Cardiac muscle cell (in vitro differentiated cells and primary cell): ENCODE measurements around the gene LYRM1. TPM values are rescaled to one million over a fixed set of nuclear protein-coding genes. Genes with fewer than 3 reads are reported as not detected.

Experiments used
- DNase-seq, 2 donors: peaks; one replicate each; pipeline versions ENCODE4 v3.0.0 to v3.0.0-alpha.2; 2010 to 2017; ENCODE audit warnings: low read depth in 1 of 2, low spot score in 1 of 2
- H3K27ac ChIP-seq: fragments of 200-600 bp; sonication (generic); 2 replicates; pipeline ENCODE4 v1.5.1; 2016
- H3K27me3 ChIP-seq: fragments of 200-600 bp; sonication (generic); 2 replicates; pipeline ENCODE4 v1.6.0; 2016; ENCODE audit warnings: control low read depth
- H3K36me3 ChIP-seq: fragments of 200-600 bp; sonication (generic); 2 replicates; pipeline ENCODE4 v1.5.1; 2016; ENCODE audit warnings: control low read depth
- H3K4me1 ChIP-seq: fragments of 200-600 bp; sonication (generic); 2 replicates; pipeline ENCODE4 v1.8.1; 2017; ENCODE audit warnings: low read depth, mild to moderate bottlenecking, mixed run types
- H3K4me3 ChIP-seq: fragments of 200-600 bp; sonication (generic); 2 replicates; pipeline ENCODE4 v1.5.1; 2016; ENCODE audit warnings: mild to moderate bottlenecking
- H3K9me3 ChIP-seq: fragments of 200-600 bp; sonication (generic); 2 replicates; pipeline ENCODE4 v1.5.1; 2017; ENCODE audit warnings: low read depth, mild to moderate bottlenecking, control low read depth
- CTCF ChIP-seq: IDR thresholded peaks from 2 replicates; pipeline ENCODE4 v1.5.1; 2012; ENCODE audit warnings: low read depth, mild to moderate bottlenecking, low read length
- polyA plus RNA-seq: library from polyadenylated mRNA; unstranded; fragments of >200 nt; fragmentation: Nextera tagmentation; extraction: Ambion mirVana; gene quantifications from 2 replicates; pipeline ENCODE4 v1.2.1, GENCODE V29; 2016
- total RNA-seq: library from RNA; depleted of rRNA; stranded (reverse); fragments of >200 nt; gene quantifications from 2 replicates; pipeline ENCODE4 v1.2.3, GENCODE V29; 2016

The LYRM1 gene
- total and polyA plus RNA-seq, 2 experiments from 2014 or later, result 37.3 to 42.6 TPM

- no peaks in the 10 kb centered on the region for H3K9me3 ChIP-seq
- H3K4me3 ChIP-seq, result no peak overlapping the region
- TF ChIP-seq CTCF, result no peak
- DNase-seq, result no peak
- H3K27ac ChIP-seq, result no peak overlapping the region
- H3K36me3 ChIP-seq, result no peaks in the 10 kb centered on the region
- H3K27me3 ChIP-seq, result no peaks in the 10 kb centered on the region
- peaks cover 46% of the 10 kb centered on the region for H3K4me1 ChIP-seq
Observed at GRCh38 chr16:20873331-20873730, 27.2 kb upstream of the LYRM1 start.

GRCh38 chr16:20874088-20874581 is 26.4 kb upstream of the LYRM1 start:
- no peaks in the 10 kb centered on the region for H3K36me3 ChIP-seq
- no peaks in the 10 kb centered on the region for H3K27me3 ChIP-seq
- H3K4me3 ChIP-seq, result no peak overlapping the region
- no peak overlapping the region for H3K27ac ChIP-seq
- no peak for DNase-seq
- H3K4me1 ChIP-seq, result peaks cover 53% of the 10 kb centered on the region
- TF ChIP-seq CTCF, result no peak
- H3K9me3 ChIP-seq, result no peaks in the 10 kb centered on the region

- DNase-seq, result no peak
- no peaks in the 10 kb centered on the region for H3K9me3 ChIP-seq
- H3K36me3 ChIP-seq, result no peaks in the 10 kb centered on the region
- H3K4me3 ChIP-seq, result no peak overlapping the region
- no peaks in the 10 kb centered on the region for H3K27me3 ChIP-seq
- no peak for TF ChIP-seq CTCF
- H3K27ac ChIP-seq, result no peak overlapping the region
- peaks cover 49% of the 10 kb centered on the region for H3K4me1 ChIP-seq
Observed at GRCh38 chr16:20875355-20875650, 25.3 kb upstream of the LYRM1 start.

GRCh38 chr16:20878682-20879147 is 21.9 kb upstream of the LYRM1 start:
- TF ChIP-seq CTCF, result no peak
- Histone ChIP-seq H3K36me3 (no peaks in the 10 kb centered on the region), H3K27ac (peak overlapping the region; percentile 76), H3K4me3 (no peak overlapping the region), H3K27me3 (no peaks in the 10 kb centered on the region), H3K9me3 (no peaks in the 10 kb centered on the region), H3K4me1 (peaks cover 30% of the 10 kb centered on the region)
- DNase-seq, result peak in 1 of 2 donors; percentile 71

- Histone ChIP-seq H3K27me3 (no peaks in the 10 kb centered on the region), H3K36me3 (no peaks in the 10 kb centered on the region), H3K4me3 (no peak overlapping the region), H3K9me3 (no peaks in the 10 kb centered on the region), H3K27ac (peak overlapping the region; percentile 76), H3K4me1 (peaks cover 30% of the 10 kb centered on the region)
- DNase-seq, result peak in 1 of 2 donors; percentile 61
- TF ChIP-seq CTCF, result no peak
Observed at GRCh38 chr16:20879175-20880040, 21.2 kb upstream of the LYRM1 start.
